WERI-Rb-1 (cell line): Measurements from ENCODE around the gene TRMT2A.

Source experiments
- DNase-seq: peaks from one replicate; pipeline ENCODE4 v3.0.0-alpha.2; 2020
- H3K27ac ChIP-seq: fragments of 250-450 bp; sonication (Bioruptor Pico); 2 replicates; pipeline ENCODE4 v1.5.1; 2020; ENCODE audit warnings: mild to moderate bottlenecking, moderate library complexity
- H3K27me3 ChIP-seq: fragments of 250-450 bp; sonication (Bioruptor Pico); 2 replicates; pipeline ENCODE4 v1.5.1; 2021; ENCODE audit warnings: mild to moderate bottlenecking, low read depth, moderate library complexity; ENCODE audit not compliant: insufficient read depth, severe bottlenecking
- H3K36me3 ChIP-seq: fragments of 250-450 bp; sonication (Bioruptor Pico); 2 replicates; pipeline ENCODE4 v1.5.1; 2020; ENCODE audit warnings: mild to moderate bottlenecking, moderate library complexity
- H3K4me3 ChIP-seq: 2 replicates; pipeline ENCODE4 v1.5.1; 2011; ENCODE audit warnings: low read depth, mild to moderate bottlenecking, control low read depth, low read length
- H3K9me3 ChIP-seq: fragments of 250-450 bp; sonication (Bioruptor Pico); 2 replicates; pipeline ENCODE4 v1.5.1; 2021; ENCODE audit warnings: mild to moderate bottlenecking, moderate library complexity; ENCODE audit not compliant: severe bottlenecking
- TF ChIP-seq, protein P1 (sequence below): IDR thresholded peaks from 2 replicates; pipeline ENCODE4 v1.5.1; 2011; ENCODE audit warnings: low read depth, mild to moderate bottlenecking, control low read depth, inconsistent platforms, low read length

Gene TRMT2A

DNA sequence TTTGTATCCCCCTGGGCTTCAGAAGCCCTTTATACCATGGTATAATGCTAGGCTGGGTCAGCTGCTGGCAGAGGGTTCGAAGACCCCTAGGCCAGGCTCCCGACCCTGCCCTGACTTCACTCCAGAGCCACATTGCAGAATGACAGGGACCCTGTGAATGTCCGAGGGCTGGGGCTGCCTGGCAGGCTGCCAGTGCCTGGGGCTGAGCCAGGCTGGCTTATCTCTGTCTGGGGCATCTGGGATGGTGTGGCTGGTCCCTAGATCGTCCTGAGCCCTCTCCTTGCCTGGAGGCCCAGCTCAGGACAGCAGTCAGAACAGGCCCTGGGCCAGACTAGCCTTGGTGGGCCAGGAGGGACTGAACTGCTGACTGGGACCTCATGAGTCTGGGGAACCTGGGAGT lies 18.2 kb upstream of the TRMT2A start:
- no peaks in the 10 kb centered on the region for H3K27me3 ChIP-seq
- no peaks in the 10 kb centered on the region for H3K9me3 ChIP-seq
- no peaks in the 10 kb centered on the region; the same call in 1 of the 2 replicates for H3K36me3 ChIP-seq
- no peak overlapping the region for H3K27ac ChIP-seq
- DNase-seq, result no peak
- no peak overlapping the region for H3K4me3 ChIP-seq
- TF ChIP-seq, protein P1, sequence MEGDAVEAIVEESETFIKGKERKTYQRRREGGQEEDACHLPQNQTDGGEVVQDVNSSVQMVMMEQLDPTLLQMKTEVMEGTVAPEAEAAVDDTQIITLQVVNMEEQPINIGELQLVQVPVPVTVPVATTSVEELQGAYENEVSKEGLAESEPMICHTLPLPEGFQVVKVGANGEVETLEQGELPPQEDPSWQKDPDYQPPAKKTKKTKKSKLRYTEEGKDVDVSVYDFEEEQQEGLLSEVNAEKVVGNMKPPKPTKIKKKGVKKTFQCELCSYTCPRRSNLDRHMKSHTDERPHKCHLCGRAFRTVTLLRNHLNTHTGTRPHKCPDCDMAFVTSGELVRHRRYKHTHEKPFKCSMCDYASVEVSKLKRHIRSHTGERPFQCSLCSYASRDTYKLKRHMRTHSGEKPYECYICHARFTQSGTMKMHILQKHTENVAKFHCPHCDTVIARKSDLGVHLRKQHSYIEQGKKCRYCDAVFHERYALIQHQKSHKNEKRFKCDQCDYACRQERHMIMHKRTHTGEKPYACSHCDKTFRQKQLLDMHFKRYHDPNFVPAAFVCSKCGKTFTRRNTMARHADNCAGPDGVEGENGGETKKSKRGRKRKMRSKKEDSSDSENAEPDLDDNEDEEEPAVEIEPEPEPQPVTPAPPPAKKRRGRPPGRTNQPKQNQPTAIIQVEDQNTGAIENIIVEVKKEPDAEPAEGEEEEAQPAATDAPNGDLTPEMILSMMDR, result no peak

DNA sequence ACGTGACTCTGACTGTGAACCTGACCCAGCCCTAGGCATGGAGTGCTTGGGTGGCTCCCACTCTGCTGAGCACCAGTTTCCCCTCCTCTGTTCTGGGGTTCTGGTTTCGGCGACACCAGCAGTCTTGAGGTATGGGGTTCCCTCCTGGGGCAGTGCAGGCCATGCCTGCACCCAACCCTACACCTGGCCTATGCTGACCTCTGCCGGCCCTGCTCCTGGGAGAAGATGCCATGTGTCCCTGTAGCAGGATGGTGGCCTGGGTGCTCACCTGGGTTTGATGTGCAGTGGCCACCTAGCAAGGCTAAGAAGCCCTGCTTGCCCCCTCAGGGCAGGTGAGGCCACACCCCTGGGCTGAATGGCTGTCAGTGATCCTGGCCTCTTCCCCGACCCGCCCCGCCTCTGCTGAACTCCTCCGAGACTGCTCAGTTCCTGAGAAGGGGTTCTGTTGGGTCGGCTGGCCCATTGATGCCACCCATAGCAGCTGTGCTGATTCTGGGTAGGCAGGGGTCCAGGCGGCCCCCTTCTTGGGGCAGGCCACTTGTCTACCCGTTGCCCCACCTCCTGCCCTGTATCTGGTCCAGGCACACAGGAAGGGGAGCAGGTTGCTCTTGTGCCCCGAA lies 17.0 kb upstream of the TRMT2A start:
- Histone ChIP-seq H3K4me3 (no peak overlapping the region), H3K27me3 (no peaks in the 10 kb centered on the region), H3K36me3 (no peaks in the 10 kb centered on the region), H3K27ac (no peak overlapping the region), H3K9me3 (no peaks in the 10 kb centered on the region)
- DNase-seq, result no peak
- TF ChIP-seq, protein P1, result no peak

DNA sequence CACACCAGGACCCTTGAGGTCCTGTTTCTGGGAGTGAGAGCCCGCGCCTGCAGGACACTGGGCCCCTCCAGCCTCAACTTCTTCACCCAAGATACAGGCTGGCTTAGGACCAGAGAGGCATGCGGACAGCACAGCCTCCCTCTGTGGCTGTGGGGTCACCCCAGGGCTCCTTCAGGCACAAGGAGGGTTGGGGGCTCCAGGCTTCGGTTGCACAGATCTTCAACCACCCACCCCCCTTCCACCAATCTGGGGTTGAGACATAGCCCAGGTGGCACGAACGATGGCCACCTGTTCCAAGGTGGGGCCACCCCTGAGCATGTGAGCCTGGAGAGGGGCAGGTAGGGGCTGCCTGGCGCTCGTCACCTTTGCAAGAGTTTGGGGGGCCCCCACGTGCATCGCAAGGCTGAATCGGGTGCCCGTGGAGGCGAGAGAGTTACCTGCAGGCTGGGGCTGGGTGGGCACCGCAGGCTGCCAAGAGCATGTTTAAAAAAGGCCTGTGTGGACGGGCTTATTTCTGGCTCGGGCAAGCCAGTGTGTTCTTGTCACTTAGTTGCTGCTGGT lies 15.7 kb upstream of the TRMT2A start:
- no peak overlapping the region for H3K27ac ChIP-seq
- TF ChIP-seq, protein P1, result no peak

DNA sequence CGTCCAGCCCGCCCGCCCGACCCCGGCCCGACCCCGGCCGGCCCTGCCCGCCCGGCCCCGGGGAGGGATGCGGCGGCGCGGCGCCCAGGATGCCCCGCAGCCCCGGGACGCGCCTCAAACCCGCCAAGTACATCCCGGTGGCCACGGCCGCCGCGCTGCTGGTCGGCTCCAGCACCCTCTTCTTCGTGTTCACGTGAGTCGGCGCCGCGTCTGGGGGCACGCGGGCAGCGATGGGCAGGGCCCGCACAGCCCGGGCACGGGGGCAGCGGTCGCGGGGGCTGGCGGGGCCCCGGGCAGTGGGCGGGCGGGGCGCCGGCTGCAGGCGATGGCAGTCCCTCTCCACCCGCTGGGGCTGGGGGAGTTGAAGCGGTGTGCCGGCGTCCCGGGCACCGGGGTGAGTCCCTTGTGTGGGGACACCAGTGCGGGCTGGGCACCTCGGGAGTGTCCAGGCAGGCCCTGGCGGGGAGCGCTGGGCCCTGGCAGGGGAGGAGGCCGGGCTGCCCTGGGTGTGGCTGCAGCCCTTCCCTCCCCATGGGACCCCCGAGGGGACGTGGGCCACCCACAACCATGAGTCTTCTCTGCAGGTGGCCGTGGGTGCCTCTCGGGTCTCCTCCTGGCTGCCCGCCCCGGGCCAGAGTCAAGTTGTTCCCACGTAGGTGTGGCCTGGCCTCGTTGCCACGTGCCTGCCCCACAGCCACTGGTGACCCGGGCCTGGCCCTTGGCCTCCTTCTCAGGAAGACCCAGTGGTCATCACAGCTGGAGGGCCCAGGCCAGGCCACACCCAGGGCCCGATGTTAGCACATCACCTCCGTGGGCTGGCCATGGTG lies 15.0 kb upstream of the TRMT2A start:
- Histone ChIP-seq H3K36me3 (peaks cover 11% of the 10 kb centered on the region), H3K27me3 (no peaks in the 10 kb centered on the region), H3K27ac (no peak overlapping the region), H3K9me3 (no peaks in the 10 kb centered on the region), H3K4me3 (peak overlapping the region; percentile 62)
- no peak for DNase-seq
- TF ChIP-seq, protein P1, result no peak

More for the DNA sequence above, 15.7 kb upstream of the TRMT2A start:
- peaks cover 4% of the 10 kb centered on the region for H3K36me3 ChIP-seq
- no peaks in the 10 kb centered on the region for H3K27me3 ChIP-seq
- DNase-seq, result no peak
- peak overlapping the region; percentile 62 for H3K4me3 ChIP-seq
- no peaks in the 10 kb centered on the region for H3K9me3 ChIP-seq

DNA sequence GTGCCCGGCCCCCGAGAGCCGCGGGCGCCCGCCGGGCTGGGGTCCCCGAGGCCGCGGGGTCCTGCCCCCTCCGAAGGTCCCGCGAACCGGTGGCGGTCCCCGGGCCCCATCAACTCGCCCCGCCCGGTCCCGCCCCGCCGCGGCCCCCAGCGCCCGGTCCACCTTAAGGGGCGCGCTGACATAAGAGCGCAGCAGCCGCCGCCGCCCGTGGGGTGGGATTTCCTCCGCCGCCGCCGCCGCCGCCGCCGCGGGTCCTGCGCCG lies 14.5 kb upstream of the TRMT2A start, which contains the start of gene ZDHHC8:
Gene ZDHHC8, plus strand, starts transcription at position 208 of the 262 bp plus-strand sequence. CDS start 144 bp downstream, outside the sequence.
- peak within 1 kb of the TSS; percentile 59 for H3K27ac ChIP-seq
- H3K27me3 ChIP-seq, result no peaks in the 10 kb centered on the region
- H3K36me3 ChIP-seq, result peaks cover 17% of the 10 kb centered on the region
- TF ChIP-seq, protein P1, result no peak
- peak within 1 kb of the TSS; percentile 85 for H3K4me3 ChIP-seq
- DNase-seq, result no peak
- no peaks in the 10 kb centered on the region for H3K9me3 ChIP-seq
